Stimulated activated naive B cell treated with anti-CD40 and anti-IgM and Interleukin-4, amounts not matched to agents 10 μg/mL and 1 μg/mL and 100 μg/mL, for 72 hours (primary cell): ENCODE results near the gene GRIN2B.

Source experiments
- ATAC-seq, 2 donors: fragments of 150-1000 bp; cut with Tn5 transposase; replicated peaks; 2 replicates each; pipeline ENCODE4 v1.10.0; 2021; ENCODE audit warnings: moderate library complexity in 1 of 2
- DNase-seq: peaks from one replicate; pipeline ENCODE4 v3.0.0; 2021
- H3K27ac Mint-ChIP-seq: one replicate; pipeline ENCODE4 v1.8.0; 2022; ENCODE audit warnings: mild to moderate bottlenecking, mixed read lengths
- H3K27me3 Mint-ChIP-seq, 2 donors: one replicate each; pipeline ENCODE4 v1.8.0; 2022; ENCODE audit warnings: mixed read lengths in 2 of 2
- H3K36me3 Mint-ChIP-seq, 2 donors: one replicate each; pipeline ENCODE4 v1.8.0; 2022; ENCODE audit warnings: mixed read lengths in 2 of 2, mild to moderate bottlenecking in 1 of 2
- H3K4me1 Mint-ChIP-seq, 2 donors: one replicate each; pipeline ENCODE4 v1.8.0; 2022; ENCODE audit warnings: mixed read lengths in 2 of 2, mild to moderate bottlenecking in 1 of 2
- H3K4me3 Mint-ChIP-seq, 2 donors: one replicate each; pipeline ENCODE4 v1.8.0; 2022; ENCODE audit warnings: mild to moderate bottlenecking in 2 of 2, mixed read lengths in 2 of 2, moderate library complexity in 1 of 2
- H3K9me3 Mint-ChIP-seq, 2 donors: one replicate each; pipeline ENCODE4 v1.8.0; 2022; ENCODE audit warnings: mixed read lengths in 2 of 2, mild to moderate bottlenecking in 1 of 2

Gene GRIN2B

GRCh38 chr12:13981296-13981962, at the start of gene GRIN2B:
Gene GRIN2B (minus strand): TSS chr12:13981602. CDS start chr12:13866208, 115,394 bp downstream.
- H3K27me3 Mint-ChIP-seq = peaks cover 66 to 89% of the 10 kb centered on the region in 2 donors

GRCh38 chr12:14026537-14026936, 45.1 kb upstream of the GRIN2B start:
- DNase-seq (no peak), ATAC-seq (no peak)
- no peaks in the 10 kb centered on the region for H3K9me3 Mint-ChIP-seq
- H3K4me1 Mint-ChIP-seq = peaks cover 2 to 9% of the 10 kb centered on the region in 2 donors
- no peaks in the 10 kb centered on the region for H3K36me3 Mint-ChIP-seq
- no peak overlapping the region for H3K27ac Mint-ChIP-seq
- peaks cover 19 to 25% of the 10 kb centered on the region in 2 donors for H3K27me3 Mint-ChIP-seq
- no peak overlapping the region for H3K4me3 Mint-ChIP-seq

More at GRCh38 chr12:13981296-13981962, at the start of gene GRIN2B:
- no peaks in the 10 kb centered on the region for H3K36me3 Mint-ChIP-seq
- H3K4me3 Mint-ChIP-seq = peak within 1 kb of the TSS; percentile 75 to 80
- DNase-seq (no peak), ATAC-seq (peak; percentile 27 to 33)
- H3K9me3 Mint-ChIP-seq = peaks cover 0 to 3% of the 10 kb centered on the region in 2 donors
- peaks cover 12 to 26% of the 10 kb centered on the region in 2 donors for H3K4me1 Mint-ChIP-seq
- peak within 1 kb of the TSS; percentile 47 for H3K27ac Mint-ChIP-seq

- Mint-ChIP-seq H3K27ac (no peak overlapping the region), H3K27me3 (peaks cover 19 to 25% of the 10 kb centered on the region in 2 donors), H3K36me3 (no peaks in the 10 kb centered on the region), H3K4me3 (no peak overlapping the region), H3K4me1 (peaks cover 2 to 5% of the 10 kb centered on the region in 2 donors), H3K9me3 (peaks cover 0 to 2% of the 10 kb centered on the region in 2 donors)
- no peak for ATAC-seq
- no peak for DNase-seq
These were observed 43.2 kb upstream of the GRIN2B start for GRCh38 chr12:14024591-14024990.

- Mint-ChIP-seq H3K4me1 (peaks cover 0 to 1% of the 10 kb centered on the region in 2 donors), H3K36me3 (no peaks in the 10 kb centered on the region), H3K27me3 (peaks cover 4 to 10% of the 10 kb centered on the region in 2 donors), H3K4me3 (no peak overlapping the region), H3K27ac (no peak overlapping the region), H3K9me3 (peaks cover 0 to 2% of the 10 kb centered on the region in 2 donors)
- DNase-seq (no peak), ATAC-seq (no peak)
These were observed 36.7 kb upstream of the GRIN2B start for GRCh38 chr12:14018080-14018479.

GRCh38 chr12:14010989-14011388, 29.6 kb upstream of the GRIN2B start:
- ATAC-seq (no peak), DNase-seq (no peak)
- no peak overlapping the region for H3K27ac Mint-ChIP-seq
- H3K9me3 Mint-ChIP-seq = peaks cover 6 to 7% of the 10 kb centered on the region in 2 donors
- no peak overlapping the region for H3K4me3 Mint-ChIP-seq
- peaks cover 6 to 12% of the 10 kb centered on the region in 2 donors for H3K27me3 Mint-ChIP-seq
- H3K36me3 Mint-ChIP-seq = no peaks in the 10 kb centered on the region
- H3K4me1 Mint-ChIP-seq = no peaks in the 10 kb centered on the region

GRCh38 chr12:14007639-14008038, 26.2 kb upstream of the GRIN2B start:
- H3K4me1 Mint-ChIP-seq = no peaks in the 10 kb centered on the region
- ATAC-seq (no peak), DNase-seq (no peak)
- H3K9me3 Mint-ChIP-seq = peaks cover 15 to 22% of the 10 kb centered on the region in 2 donors
- H3K27ac Mint-ChIP-seq = no peak overlapping the region
- no peaks in the 10 kb centered on the region for H3K36me3 Mint-ChIP-seq
- H3K4me3 Mint-ChIP-seq = no peak overlapping the region
- H3K27me3 Mint-ChIP-seq = peaks cover 6 to 26% of the 10 kb centered on the region in 2 donors

GRCh38 chr12:13992585-13992984, 11.2 kb upstream of the GRIN2B start:
- Mint-ChIP-seq H3K9me3 (no peaks in the 10 kb centered on the region), H3K27me3 (peaks cover 10 to 13% of the 10 kb centered on the region in 2 donors), H3K4me1 (no peaks in the 10 kb centered on the region), H3K36me3 (no peaks in the 10 kb centered on the region), H3K27ac (no peak overlapping the region), H3K4me3 (no peak overlapping the region)
- ATAC-seq (no peak), DNase-seq (no peak)

GRCh38 chr12:13992106-13992505, 10.7 kb upstream of the GRIN2B start:
- H3K27ac Mint-ChIP-seq = no peak overlapping the region
- ATAC-seq (no peak), DNase-seq (no peak)
- H3K9me3 Mint-ChIP-seq = no peaks in the 10 kb centered on the region
- H3K4me3 Mint-ChIP-seq = no peak overlapping the region
- no peaks in the 10 kb centered on the region for H3K36me3 Mint-ChIP-seq
- no peaks in the 10 kb centered on the region for H3K4me1 Mint-ChIP-seq
- peaks cover 13% of the 10 kb centered on the region in 2 donors for H3K27me3 Mint-ChIP-seq

- Mint-ChIP-seq H3K4me1 (peaks cover 5 to 14% of the 10 kb centered on the region in 2 donors), H3K36me3 (no peaks in the 10 kb centered on the region), H3K4me3 (no peak overlapping the region), H3K27me3 (peaks cover 29 to 57% of the 10 kb centered on the region in 2 donors), H3K9me3 (peaks cover 0 to 3% of the 10 kb centered on the region in 2 donors), H3K27ac (no peak overlapping the region)
- no peak for DNase-seq
- no peak for ATAC-seq
These were observed 4.6 kb upstream of the GRIN2B start for GRCh38 chr12:13986031-13986430.

GRCh38 chr12:13981990-13982389, 588 bp upstream of the GRIN2B start:
- no peak for DNase-seq
- Mint-ChIP-seq H3K9me3 (peaks cover 0 to 3% of the 10 kb centered on the region in 2 donors), H3K4me1 (peaks cover 12 to 26% of the 10 kb centered on the region in 2 donors), H3K27me3 (peaks cover 62 to 84% of the 10 kb centered on the region in 2 donors), H3K4me3 (peak overlapping the region in 1 of 2 donors; percentile 53), H3K36me3 (no peaks in the 10 kb centered on the region), H3K27ac (peak overlapping the region; percentile 47)
- ATAC-seq = peak; percentile 25 to 36

GRCh38 chr12:13980538-13981295, 685 bp downstream of the GRIN2B start:
- H3K36me3 Mint-ChIP-seq = no peaks in the 10 kb centered on the region
- H3K27ac Mint-ChIP-seq = no peak overlapping the region
- H3K4me1 Mint-ChIP-seq = peaks cover 12 to 26% of the 10 kb centered on the region in 2 donors
- DNase-seq = no peak
- peaks cover 0 to 3% of the 10 kb centered on the region in 2 donors for H3K9me3 Mint-ChIP-seq
- peak; percentile 25 for ATAC-seq
- peak overlapping the region; percentile 75 to 80 for H3K4me3 Mint-ChIP-seq
- peaks cover 66 to 88% of the 10 kb centered on the region in 2 donors for H3K27me3 Mint-ChIP-seq

- peak overlapping the region; percentile 75 to 80 for H3K4me3 Mint-ChIP-seq
- ATAC-seq (no peak), DNase-seq (no peak)
- no peaks in the 10 kb centered on the region for H3K36me3 Mint-ChIP-seq
- H3K4me1 Mint-ChIP-seq = peaks cover 12 to 26% of the 10 kb centered on the region in 2 donors
- no peak overlapping the region for H3K27ac Mint-ChIP-seq
- H3K9me3 Mint-ChIP-seq = peaks cover 0 to 3% of the 10 kb centered on the region in 2 donors
- H3K27me3 Mint-ChIP-seq = peaks cover 67 to 93% of the 10 kb centered on the region in 2 donors
These were observed 1.5 kb downstream of the GRIN2B start for GRCh38 chr12:13979772-13980378.

GRCh38 chr12:13978876-13979275, 2.5 kb downstream of the GRIN2B start:
- Mint-ChIP-seq H3K4me1 (peaks cover 12 to 26% of the 10 kb centered on the region in 2 donors), H3K36me3 (no peaks in the 10 kb centered on the region), H3K27me3 (peaks cover 66 to 90% of the 10 kb centered on the region in 2 donors)

GRCh38 chr12:13976880-13977279, 4.5 kb downstream of the GRIN2B start:
- Mint-ChIP-seq H3K27me3 (peaks cover 65 to 79% of the 10 kb centered on the region in 2 donors), H3K36me3 (no peaks in the 10 kb centered on the region)
- ATAC-seq = no peak

More at GRCh38 chr12:13978876-13979275, 2.5 kb downstream of the GRIN2B start:
- H3K27ac Mint-ChIP-seq = no peak overlapping the region
- H3K4me3 Mint-ChIP-seq = no peak overlapping the region
- ATAC-seq (no peak), DNase-seq (no peak)
- H3K9me3 Mint-ChIP-seq = no peaks in the 10 kb centered on the region

More at GRCh38 chr12:13976880-13977279, 4.5 kb downstream of the GRIN2B start:
- Mint-ChIP-seq H3K4me1 (peaks cover 12 to 21% of the 10 kb centered on the region in 2 donors), H3K27ac (no peak overlapping the region), H3K4me3 (no peak overlapping the region), H3K9me3 (no peaks in the 10 kb centered on the region)
- DNase-seq = no peak
